Glomerular endothelial cell (primary cell): ENCODE results near the gene SPINK1. TPM values are rescaled to one million over a fixed set of nuclear protein-coding genes. Genes with fewer than 3 reads are reported as not detected.
A peak's percentile ranks its signal among the peaks of the same experiment; 100 is the strongest.
"Not testable (repeated sequence)": the region's sequence is repeated elsewhere in the genome, so short reads cannot be mapped to it uniquely, and the experiment has no call there.

ENCODE experiments used
- DNase-seq: peaks from one replicate; pipeline ENCODE4 v3.0.0-alpha.2; 2011; ENCODE audit warnings: low read depth, low spot score; ENCODE audit errors: extremely low read depth
- total RNA-seq: library from RNA; depleted of rRNA; stranded (reverse); fragments of >200 nt; gene quantifications from 2 replicates; pipeline ENCODE4 v1.2.3, GENCODE V29; 2015

Gene SPINK1
- total RNA-seq, 1 donor from 2014 or later, result not detected

GRCh38 chr5:147854894-147855773 is 23.7 kb upstream of the SPINK1 start:
- no peak for DNase-seq

DNA sequence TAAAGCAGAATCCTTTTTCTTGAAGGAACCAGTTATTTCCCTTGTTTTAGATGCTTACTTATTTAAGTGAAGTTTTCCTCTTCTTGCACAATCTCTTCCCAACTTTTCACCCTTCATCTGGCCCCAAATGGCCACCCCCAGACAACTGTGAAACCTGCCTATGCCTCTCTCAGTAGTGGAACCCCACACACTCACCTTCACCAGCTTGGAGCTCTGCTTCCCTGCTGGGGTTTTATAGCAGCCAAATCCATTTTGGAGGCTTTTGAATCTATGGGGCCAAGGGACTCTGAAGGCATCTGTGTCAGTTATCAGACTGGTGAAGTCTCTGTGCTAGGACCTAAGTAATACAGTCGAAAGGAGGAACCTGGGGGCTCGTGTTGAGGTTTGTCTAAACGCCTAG is 22.9 kb upstream of the SPINK1 start:
- DNase-seq, result no peak

DNA sequence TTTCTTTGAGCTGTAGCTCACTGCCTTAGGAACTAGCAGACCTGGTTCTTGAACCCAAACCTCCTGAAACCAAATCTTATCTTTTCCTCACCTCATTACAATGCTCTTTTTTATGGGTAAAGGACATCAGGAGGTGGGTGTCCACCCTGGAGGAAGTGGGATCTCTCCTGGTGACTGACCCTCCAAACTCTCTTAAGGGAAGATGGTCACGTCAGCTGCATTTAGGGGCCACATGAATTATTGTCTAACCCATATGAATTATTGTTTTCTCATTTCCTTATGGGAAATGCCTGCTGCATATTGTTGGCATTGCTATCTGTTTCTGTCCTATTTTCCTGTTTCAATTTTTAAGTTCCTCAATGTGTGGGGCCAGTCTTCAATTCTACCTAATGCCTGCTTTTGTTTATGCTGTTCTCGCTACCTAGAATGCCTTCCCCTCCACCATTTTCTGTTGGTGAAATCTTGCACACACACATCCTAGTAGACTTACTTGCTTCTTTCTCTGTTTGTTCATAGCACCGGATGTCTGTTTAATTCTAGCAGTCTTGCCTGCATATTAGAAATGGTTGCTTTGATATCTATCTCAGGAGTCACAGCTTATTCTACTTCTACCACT is 22.0 kb upstream of the SPINK1 start:
- DNase-seq, result no peak

- no peak for DNase-seq
These were observed 20.9 kb upstream of the SPINK1 start for GRCh38 chr5:147852365-147852764.

GRCh38 chr5:147851578-147851977 is 20.1 kb upstream of the SPINK1 start:
- DNase-seq, result no peak

DNA sequence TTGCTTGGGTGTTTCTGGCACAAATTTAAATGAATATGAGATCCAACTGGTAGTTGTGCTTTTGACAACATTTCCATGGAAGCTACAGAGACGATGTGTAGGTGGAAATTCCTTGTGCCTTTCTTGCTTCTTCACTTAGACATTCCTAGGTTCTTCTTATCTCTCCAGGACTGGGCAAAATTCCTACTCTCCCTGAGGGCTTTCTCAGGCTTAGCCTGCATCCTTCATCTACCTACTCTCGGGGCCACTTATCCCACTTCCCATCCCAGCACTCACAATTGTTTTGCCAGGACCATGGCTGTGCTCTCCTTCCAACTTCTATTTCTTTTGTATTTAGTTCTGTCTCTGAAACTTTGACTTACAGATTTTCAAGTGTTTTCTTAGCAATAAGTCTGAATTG is 17.8 kb upstream of the SPINK1 start:
- no peak for DNase-seq

GRCh38 chr5:147845618-147846017 is 14.1 kb upstream of the SPINK1 start:
- no peak for DNase-seq

DNA sequence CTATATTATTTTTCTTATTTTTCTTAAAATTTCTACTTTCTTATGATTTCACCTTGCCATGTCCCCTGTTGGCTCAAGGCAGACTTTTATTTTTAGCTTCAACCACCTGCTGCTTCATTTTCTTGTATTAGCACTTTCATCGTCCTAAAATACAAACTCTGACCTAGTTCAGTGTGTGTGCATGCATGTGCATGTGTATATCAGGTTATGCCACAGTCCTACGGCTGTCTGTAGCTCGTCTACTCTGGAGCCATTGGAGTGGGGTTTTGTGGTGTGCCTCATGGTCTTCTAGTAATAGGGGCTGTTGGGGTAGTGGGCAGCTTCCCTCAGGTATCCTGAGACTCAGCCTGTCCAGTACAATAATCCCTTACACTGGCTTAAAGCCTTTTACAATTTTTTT is 13.4 kb upstream of the SPINK1 start:
- DNase-seq, result no peak

- DNase-seq, result no peak
These were observed 11.4 kb upstream of the SPINK1 start for GRCh38 chr5:147842869-147843268.

DNA sequence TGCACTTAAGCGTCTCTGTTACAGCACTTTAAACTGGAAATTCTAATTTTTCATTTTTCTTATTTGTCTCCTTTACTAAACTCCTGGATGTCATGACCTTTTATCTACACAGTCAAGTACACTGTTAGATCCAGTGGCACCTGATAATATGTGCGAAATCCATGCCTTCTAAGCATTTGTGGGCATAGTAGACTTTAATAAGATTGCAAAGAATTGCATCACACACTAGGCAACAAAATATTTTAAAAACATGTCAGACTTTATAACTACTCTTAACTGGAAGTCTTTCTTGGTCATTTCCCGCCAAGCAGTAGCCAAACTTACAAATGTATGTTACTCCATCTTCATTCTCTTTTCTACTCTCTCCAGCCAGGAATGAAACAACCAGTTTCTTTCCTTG is 5.0 kb upstream of the SPINK1 start:
- no peak for DNase-seq

DNA sequence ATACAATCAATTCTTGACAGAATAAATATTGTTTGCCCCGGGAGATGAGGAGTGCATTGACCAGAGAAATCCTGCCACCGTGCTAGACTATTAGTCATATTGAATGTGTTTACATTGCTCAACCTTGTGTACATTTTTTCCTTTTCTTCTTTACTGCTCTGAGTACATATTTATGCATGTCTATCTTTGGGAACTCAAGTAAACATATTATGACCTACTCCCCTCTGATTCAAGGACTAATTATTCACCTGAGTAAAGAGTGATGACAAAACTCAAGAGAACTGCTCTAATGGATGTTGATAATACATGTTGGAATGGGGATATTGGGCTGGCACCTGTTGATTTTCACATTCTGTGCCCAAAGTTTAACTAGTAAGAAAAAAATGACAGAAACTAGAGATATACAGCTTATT is 3.9 kb upstream of the SPINK1 start:
- DNase-seq, result no peak

- DNase-seq, result no peak
These were observed 1.1 kb upstream of the SPINK1 start for GRCh38 chr5:147832541-147832940.

DNA sequence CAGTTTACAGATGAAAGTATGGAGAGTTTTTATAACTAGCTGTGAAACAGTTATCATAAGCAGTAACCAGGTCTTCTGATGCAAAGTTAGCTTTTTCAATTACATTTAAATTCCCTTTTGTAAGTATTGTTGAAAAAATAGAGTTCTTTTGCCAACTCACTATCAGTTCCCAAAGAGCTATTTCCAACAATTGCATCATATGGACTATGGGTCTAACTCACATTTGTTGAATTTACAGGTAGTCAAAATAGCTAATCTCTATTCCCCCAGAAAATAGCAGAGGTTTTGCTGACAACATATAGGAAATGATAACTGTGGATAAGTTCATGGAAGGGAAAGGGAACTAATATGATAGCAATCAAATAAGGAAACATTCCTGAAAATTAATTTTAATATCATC is 1.4 kb downstream of the SPINK1 start:
- DNase-seq, result no peak

DNA sequence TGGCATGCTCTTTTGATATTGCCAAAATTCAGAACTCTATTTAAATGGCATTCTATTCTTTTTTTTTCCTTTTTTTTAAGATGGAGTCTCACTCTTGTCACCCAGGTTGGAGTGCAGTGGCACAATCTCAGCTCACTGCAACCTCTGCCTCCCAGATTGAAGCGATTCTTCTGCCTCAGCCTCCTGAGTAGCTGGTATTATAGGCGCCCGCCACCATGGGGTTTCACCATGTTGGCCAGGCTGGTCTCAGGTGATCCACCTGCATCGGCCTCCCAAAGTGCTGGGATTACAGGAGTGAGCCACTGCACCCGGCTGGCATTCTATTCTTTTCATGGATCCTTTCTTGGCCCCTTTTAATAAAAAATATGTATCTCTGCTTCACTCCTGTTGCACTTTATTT is 4.5 kb downstream of the SPINK1 start:
- DNase-seq, result not testable (repeated sequence)

DNA sequence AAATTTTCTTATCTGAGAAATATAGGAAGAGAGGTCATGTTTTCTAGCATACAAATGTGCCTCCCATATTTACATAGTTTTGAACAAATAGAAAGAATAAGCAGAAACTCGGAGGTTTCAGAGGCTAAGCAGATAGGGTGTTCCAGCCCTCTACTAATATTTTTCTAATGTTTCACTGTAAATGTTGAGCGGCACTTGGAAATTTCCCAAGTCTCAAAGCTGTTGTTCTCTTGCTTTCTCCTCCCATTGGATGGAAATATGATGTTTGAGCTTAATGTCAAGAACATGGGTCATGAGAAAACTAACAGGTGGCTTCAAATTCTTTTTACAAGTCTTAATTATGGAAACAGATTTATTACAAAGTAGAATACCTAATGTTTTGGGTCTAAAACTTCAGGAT is 5.1 kb downstream of the SPINK1 start:
- no peak for DNase-seq

DNA sequence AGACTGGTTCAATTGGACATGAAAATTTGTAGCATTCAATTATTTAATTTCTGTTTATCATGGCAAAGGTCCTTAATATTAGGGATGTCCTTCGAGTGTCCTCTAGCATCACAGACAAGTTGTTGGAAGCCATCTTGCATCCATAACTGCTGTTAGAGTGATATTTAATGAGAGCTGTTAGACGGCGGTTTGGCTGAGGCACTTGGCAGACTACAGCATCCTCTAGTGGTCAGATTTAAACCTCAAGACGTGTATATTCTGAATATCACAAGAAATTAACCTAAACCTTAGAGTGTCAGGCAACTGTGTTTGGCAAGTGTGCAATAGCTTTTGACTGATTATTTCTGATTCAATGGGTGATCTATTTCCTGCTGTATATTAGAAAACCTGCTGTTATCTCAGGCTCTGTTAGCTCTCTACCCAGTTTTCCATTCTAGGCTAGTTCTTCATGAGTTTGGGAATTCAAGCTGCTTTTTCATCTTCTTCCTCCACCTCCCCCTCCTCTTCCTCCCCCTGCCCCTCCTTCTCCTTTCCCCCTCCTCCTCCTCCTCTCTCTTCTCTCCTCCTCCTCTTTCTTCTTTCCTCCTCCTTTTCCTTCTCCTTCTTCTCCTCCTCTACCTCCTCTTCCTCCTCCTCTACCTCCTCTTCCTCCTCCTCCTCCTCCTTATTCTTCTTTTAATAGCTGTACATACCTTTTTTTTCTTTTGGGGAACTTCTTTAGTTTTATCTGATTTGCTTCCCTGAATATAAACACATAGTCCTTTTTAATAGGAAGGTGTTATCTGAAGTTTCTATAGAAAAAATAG is 8.6 kb downstream of the SPINK1 start:
- DNase-seq, result peak; percentile 47

GRCh38 chr5:147822222-147822621 is 9.2 kb downstream of the SPINK1 start:
- DNase-seq, result not testable (repeated sequence)

- no peak for DNase-seq
These were observed 9.7 kb downstream of the SPINK1 start for GRCh38 chr5:147821766-147822165.

GRCh38 chr5:147819261-147819770 is 12.2 kb downstream of the SPINK1 start:
- DNase-seq, result no peak

DNA sequence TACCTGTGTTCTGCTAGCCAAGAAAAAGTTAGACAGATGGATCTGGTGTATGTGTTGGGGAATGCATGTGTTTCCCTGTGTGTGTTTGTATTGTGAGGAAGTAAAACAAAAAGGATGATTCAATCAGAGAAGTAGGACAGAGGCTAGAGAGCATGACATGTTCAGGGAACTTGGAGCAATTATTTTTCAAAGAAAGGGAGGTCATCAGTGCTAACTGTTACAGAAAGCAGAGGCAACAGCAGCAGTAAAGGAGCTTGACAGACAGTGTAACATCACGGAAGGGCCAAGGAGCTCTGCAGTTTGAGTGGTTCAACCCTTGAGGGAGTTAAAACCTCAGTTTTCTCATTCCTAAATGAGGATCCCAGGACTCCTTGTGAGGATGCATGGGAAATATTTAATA is 13.2 kb downstream of the SPINK1 start:
- no peak for DNase-seq

DNA sequence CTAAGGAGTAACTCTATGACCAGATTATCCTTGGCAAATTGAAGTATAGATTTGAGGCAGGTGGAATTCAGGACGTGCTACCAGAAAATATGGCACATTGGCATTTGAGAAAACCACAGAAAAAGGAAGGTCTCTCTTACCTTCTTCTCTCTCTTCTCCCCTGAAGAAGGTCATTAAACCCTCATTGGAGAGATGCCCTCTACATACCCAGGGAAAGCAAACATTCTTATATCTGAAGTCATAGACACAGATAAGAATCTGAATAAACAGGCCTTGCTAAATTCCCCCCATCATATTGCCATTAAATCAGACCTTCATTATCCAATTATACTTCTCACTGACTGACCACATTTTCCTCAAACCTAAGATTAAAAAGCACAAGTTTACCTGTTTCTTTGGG is 17.8 kb downstream of the SPINK1 start:
- no peak for DNase-seq
